ENCODE results near the gene C16orf74. TPM values are rescaled to one million over a fixed set of nuclear protein-coding genes. Genes with fewer than 3 reads are reported as not detected.

The C16orf74 gene
- polyA plus RNA-seq, 1 donor (not counting 4 experiments of a cell fraction or from before 2014, with no cell fraction given) = 35.3 TPM

DNA sequence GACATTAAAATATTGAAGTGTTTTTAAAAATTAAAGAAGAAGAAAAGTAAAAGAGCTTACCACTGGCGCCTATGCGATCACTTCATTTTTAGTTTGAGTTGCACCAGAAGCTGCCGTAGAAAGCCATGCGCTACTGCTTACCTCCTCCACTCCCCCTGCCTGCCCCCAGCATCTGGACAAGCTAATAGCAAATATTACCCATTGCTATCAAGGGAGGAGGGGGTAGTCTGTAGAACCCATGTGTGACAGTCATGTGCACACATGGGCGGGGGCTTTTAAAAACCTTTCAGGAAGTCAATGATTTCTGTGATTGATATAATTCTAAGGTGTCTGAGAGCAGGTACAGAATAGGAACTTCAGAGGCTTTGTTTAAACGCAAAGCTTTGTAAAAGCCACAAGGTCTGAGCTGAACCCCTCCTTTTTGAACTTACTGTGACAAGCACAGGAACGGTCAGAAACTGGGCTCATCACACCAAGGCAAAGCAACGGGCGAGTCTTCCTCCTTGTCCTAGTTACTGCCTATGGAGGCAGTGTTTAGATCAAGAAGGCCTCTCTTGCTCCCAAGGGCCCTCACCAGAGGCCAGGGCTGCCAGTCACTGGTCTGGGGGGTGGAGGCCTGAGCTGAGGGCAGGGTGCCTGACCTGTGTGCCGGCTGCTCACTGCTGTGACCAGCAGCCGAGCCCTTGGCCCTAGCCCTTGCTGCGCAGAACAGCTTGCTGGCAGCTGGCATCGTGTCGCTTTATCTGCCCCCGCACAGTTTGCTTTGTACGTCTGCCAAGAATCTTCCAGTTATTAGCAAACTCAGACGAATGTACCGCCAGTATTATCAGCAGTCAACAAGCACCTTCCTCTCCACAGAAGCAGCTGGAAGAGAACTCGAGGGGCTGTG lies 77.1 kb downstream of the C16orf74 start:
- no peak for FAIRE-seq
- dilution Hi-C loops (cut with MboI; ENCODE audit: extremely low pct_ligation_motif_present, low sequenced_read_pairs) = no loop called here
- DNase-seq (ENCODE audit: low read depth, low spot score) = no peak

GRCh38 chr16:85670840-85671239 lies 80.1 kb downstream of the C16orf74 start:
- no peak overlapping the region for H3K9ac ChIP-seq (ENCODE audit: control insufficient read depth, extremely low read depth, insufficient read depth, low read length)
- no peak overlapping the region for H3K4me3 ChIP-seq (ENCODE audit: control insufficient read depth in 2 of 3, extremely low read depth in 1 of 3, insufficient read depth in 2 of 3, low read depth in 1 of 3, low read length in 3 of 3)
- DNase-seq (ENCODE audit: low read depth, low spot score) = no peak
- no peak overlapping the region for H3K27ac ChIP-seq (ENCODE audit: control insufficient read depth, insufficient read depth, low read length)
- H3K4me2 ChIP-seq (ENCODE audit: control insufficient read depth, extremely low read depth, insufficient read depth, low read depth, low read length) = no peak overlapping the region
- no peaks in the 10 kb centered on the region for H3K27me3 ChIP-seq (ENCODE audit: control insufficient read depth, extremely low read depth, insufficient read depth, low read length)
- no peaks in the 10 kb centered on the region for H3K79me2 ChIP-seq (ENCODE audit: control insufficient read depth, insufficient read depth, low read length)
- dilution Hi-C loops (cut with MboI; ENCODE audit: extremely low pct_ligation_motif_present, low sequenced_read_pairs) = no loop called here
- no peaks in the 10 kb centered on the region for H3K4me1 ChIP-seq (ENCODE audit: control insufficient read depth, extremely low read depth, insufficient read depth, low read length)
- H3K36me3 ChIP-seq (ENCODE audit: control insufficient read depth in 2 of 2, extremely low read depth in 1 of 2, insufficient read depth in 2 of 2, low read length in 2 of 2) = peaks cover 31 to 36% of the 10 kb centered on the region in 2 experiments
- FAIRE-seq = no peak
- H2AFZ ChIP-seq (ENCODE audit: control insufficient read depth, low read length) = no peak overlapping the region
- H4K20me1 ChIP-seq (ENCODE audit: control insufficient read depth, extremely low read depth, insufficient read depth, low read length) = no peaks in the 10 kb centered on the region
- H3K9me1 ChIP-seq (ENCODE audit: control insufficient read depth, extremely low read depth, insufficient read depth, low read length) = no peaks in the 10 kb centered on the region
- TF ChIP-seq, protein P1, sequence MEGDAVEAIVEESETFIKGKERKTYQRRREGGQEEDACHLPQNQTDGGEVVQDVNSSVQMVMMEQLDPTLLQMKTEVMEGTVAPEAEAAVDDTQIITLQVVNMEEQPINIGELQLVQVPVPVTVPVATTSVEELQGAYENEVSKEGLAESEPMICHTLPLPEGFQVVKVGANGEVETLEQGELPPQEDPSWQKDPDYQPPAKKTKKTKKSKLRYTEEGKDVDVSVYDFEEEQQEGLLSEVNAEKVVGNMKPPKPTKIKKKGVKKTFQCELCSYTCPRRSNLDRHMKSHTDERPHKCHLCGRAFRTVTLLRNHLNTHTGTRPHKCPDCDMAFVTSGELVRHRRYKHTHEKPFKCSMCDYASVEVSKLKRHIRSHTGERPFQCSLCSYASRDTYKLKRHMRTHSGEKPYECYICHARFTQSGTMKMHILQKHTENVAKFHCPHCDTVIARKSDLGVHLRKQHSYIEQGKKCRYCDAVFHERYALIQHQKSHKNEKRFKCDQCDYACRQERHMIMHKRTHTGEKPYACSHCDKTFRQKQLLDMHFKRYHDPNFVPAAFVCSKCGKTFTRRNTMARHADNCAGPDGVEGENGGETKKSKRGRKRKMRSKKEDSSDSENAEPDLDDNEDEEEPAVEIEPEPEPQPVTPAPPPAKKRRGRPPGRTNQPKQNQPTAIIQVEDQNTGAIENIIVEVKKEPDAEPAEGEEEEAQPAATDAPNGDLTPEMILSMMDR (optimal IDR thresholded peaks at IDR 0.05 in 1 of 3, IDR thresholded peaks at IDR 0.05 in 1 of 3, conservative IDR thresholded peaks at IDR 0.05 in 1 of 3; ENCODE audit: extremely low read depth in 1 of 3, insufficient read depth in 2 of 3, low read length in 3 of 3) = no peak
- TF ChIP-seq EZH2 (IDR thresholded peaks at IDR 0.05; ENCODE audit: low read length) = no peak
- H3K9me3 ChIP-seq (ENCODE audit: control insufficient read depth, low read depth, low read length) = no peaks in the 10 kb centered on the region

More for the DNA sequence above, 77.1 kb downstream of the C16orf74 start:
- H3K4me3 ChIP-seq (ENCODE audit: control insufficient read depth in 2 of 3, extremely low read depth in 1 of 3, insufficient read depth in 2 of 3, low read depth in 1 of 3, low read length in 3 of 3) = no peak overlapping the region
- H3K4me1 ChIP-seq (ENCODE audit: control insufficient read depth, extremely low read depth, insufficient read depth, low read length) = no peaks in the 10 kb centered on the region
- H3K9me3 ChIP-seq (ENCODE audit: control insufficient read depth, low read depth, low read length) = no peaks in the 10 kb centered on the region
- H3K27ac ChIP-seq (ENCODE audit: control insufficient read depth, insufficient read depth, low read length) = no peak overlapping the region
- no peaks in the 10 kb centered on the region for H4K20me1 ChIP-seq (ENCODE audit: control insufficient read depth, extremely low read depth, insufficient read depth, low read length)
- no peaks in the 10 kb centered on the region for H3K27me3 ChIP-seq (ENCODE audit: control insufficient read depth, extremely low read depth, insufficient read depth, low read length)
- H3K9me1 ChIP-seq (ENCODE audit: control insufficient read depth, extremely low read depth, insufficient read depth, low read length) = no peaks in the 10 kb centered on the region
- no peak overlapping the region for H3K4me2 ChIP-seq (ENCODE audit: control insufficient read depth, extremely low read depth, insufficient read depth, low read depth, low read length)
- H3K79me2 ChIP-seq (ENCODE audit: control insufficient read depth, insufficient read depth, low read length) = no peaks in the 10 kb centered on the region
- H2AFZ ChIP-seq (ENCODE audit: control insufficient read depth, low read length) = no peak overlapping the region
- H3K9ac ChIP-seq (ENCODE audit: control insufficient read depth, extremely low read depth, insufficient read depth, low read length) = no peak overlapping the region
- TF ChIP-seq EZH2 (IDR thresholded peaks at IDR 0.05; ENCODE audit: low read length) = no peak
- TF ChIP-seq, protein P1 (optimal IDR thresholded peaks at IDR 0.05 in 1 of 3, IDR thresholded peaks at IDR 0.05 in 1 of 3, conservative IDR thresholded peaks at IDR 0.05 in 1 of 3; ENCODE audit: extremely low read depth in 1 of 3, insufficient read depth in 2 of 3, low read length in 3 of 3) = no peak
- peaks cover 19 to 20% of the 10 kb centered on the region in 2 experiments for H3K36me3 ChIP-seq (ENCODE audit: control insufficient read depth in 2 of 2, extremely low read depth in 1 of 2, insufficient read depth in 2 of 2, low read length in 2 of 2)

All from keratinocyte (primary cell).